Measurements from ENCODE around the gene ALKBH5.
A peak's percentile ranks its signal among the peaks of the same experiment; 100 is the strongest.
"Not testable (repeated sequence)": the region's sequence is repeated elsewhere in the genome, so short reads cannot be mapped to it uniquely, and the experiment has no call there.

The ALKBH5 gene

GRCh38 chr17:18186627-18186982 lies 3.0 kb downstream of the ALKBH5 start:
- no peak for DNase-seq

DNA sequence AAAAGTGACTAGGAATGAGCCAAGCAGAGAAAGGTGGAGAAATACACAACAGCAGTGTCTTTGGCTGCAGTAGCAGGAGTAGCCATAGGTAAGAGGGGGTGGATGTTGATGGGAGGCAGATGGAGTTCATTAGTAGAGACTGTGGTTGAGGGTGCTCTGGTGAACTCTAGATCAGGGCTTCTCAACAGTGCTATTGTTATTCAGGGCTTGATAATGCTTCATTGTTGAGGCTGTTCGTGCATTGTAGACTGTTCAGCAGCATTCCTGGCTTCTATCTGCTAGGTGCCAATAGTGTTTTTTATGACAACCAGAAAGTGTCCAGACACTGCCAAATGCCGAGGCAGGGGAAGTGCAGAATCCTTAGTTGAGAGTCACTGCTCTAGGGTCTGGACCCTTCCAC lies 3.6 kb downstream of the ALKBH5 start:
- DNase-seq = no peak

DNA sequence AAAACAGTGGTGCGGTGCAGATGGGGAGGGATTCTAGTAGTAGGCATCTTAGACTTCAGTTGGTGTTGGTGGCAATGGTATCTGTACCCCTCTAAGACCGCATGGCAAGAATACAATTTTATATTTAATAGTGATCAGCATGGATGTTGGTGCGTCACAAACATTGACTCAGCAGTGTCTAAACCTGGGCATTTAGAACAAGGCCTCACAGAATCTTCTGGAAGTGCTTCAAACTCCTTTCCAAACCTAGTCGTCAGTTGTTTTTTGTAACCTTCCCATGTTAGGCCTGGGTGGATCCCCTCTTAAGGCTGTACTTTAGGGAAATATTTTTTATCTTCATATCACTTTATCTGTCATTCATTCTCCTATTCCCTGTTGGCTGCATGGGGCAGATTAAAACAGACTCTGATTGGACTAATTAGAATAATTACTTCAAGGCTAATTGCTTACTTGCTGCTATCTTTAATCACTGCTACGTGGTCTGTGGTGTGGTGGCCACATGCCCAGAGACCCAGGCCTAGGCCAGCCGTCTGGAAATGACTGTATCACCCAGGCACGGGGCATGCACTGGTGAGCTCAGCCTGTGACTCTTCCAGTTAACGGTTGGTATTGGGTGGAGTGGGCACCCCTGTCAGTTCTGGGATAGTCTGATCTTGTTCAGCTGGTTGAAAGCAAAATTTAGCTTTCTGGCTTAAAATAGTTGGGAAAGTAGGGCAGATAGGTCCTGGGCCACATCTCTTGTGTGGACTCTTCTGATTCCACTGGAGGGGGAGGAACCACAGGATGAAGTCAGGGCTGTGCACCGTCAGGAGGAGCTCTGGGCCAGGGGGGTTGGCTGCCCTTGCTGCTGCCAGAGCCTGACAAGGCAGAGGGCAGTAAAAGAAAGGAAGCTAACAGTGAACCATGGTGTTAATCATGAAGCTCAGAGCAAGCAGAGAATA lies 4.5 kb downstream of the ALKBH5 start:
- DNase-seq = peak; percentile 66

DNA sequence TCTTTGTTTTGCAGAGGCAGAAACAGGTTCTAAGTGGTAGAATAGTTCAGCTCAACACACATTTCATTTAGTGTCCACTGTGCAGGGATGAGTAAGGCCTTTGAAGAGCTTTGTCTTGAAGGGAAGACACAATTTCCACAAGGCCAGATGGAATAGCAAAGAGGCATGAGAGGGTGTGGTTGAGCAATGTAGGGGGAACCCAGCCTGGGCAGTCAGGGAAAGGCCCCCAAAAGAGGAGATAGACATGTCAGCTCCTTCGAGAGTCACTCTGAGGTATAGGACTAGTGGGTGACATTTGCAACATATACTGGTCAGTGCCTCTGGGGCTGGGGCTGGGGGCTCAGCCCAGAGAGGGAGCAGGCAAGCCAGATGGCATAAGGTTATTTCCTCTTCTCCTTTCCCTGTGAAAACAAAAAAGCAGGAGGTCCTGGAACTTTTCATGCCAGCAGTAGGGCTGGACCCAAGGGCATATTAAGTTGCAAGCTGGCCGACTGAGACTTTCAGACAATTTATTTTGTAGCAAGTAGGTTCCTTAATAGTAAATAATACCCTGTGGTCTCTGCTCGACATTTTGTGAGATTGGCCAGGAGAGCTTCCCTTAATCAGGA lies 7.1 kb downstream of the ALKBH5 start:
- DNase-seq = no peak

DNA sequence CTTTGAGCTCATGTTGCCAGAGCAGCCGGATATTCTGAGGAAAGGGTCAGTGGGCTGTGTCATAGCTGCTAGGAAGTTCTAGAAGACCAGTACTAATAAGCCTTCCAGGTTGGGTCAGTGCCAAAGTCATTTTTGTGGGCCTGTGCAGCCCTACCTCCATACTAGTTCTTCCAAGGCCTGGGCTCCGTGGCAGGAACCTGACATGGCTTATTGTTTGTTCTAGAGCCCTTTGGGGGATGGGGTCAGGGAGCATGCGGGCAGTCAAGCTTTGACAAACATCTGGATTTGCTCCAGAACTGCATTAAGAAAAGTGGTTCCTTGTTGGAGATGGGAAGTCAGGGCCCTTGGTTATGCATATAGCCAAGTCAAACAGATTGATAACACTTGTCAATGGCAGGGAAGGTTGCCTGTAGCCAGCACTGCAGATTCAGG lies 7.6 kb downstream of the ALKBH5 start:
- no peak for DNase-seq

- no peak for DNase-seq
These were observed 8.3 kb downstream of the ALKBH5 start for GRCh38 chr17:18191967-18192366.

- no peak for DNase-seq
These were observed 10.8 kb downstream of the ALKBH5 start for GRCh38 chr17:18194394-18194793.

GRCh38 chr17:18194804-18195203 lies 11.2 kb downstream of the ALKBH5 start:
- no peak for DNase-seq

DNA sequence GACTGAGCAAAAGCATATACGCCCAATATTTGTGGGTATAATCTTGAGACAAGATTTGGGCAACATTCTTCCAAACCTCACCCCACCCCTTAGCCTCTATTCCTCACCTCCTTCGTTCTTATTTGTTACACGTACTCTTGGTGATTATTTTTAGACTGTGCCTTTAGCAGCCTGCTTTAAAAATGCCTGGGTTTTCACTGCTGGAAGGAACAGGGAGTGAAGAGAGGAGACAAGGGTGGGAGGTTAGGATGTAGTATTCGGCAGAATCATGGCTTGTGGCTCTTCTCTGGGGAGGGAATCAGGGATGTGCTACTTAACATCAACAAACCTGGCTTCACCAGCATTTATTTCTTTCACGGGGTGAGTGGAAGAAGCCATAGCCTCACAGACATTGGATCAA lies 11.6 kb downstream of the ALKBH5 start:
- no peak for DNase-seq

- DNase-seq = no peak
These were observed 14.0 kb downstream of the ALKBH5 start for GRCh38 chr17:18197535-18198194.

DNA sequence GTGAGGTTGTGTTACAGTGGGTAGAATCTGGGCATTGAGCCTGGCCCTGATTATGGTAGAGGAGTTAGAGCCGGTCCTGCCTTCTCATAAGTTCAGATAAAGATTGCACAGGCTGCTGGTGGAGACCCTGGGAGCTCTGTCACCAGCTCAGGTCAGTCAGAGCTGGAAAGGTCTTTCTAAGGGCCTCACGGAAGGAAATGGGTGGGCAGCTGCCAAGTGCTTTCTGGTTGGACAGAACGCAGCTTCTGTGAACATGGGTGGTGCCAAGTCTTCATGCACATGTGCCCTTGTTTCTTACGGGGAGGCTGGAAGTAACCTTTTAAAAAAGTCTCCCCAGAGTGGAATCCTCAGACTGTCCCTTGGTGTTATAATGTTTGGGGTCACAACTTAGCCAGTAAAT lies 14.9 kb downstream of the ALKBH5 start:
- no peak for DNase-seq

GRCh38 chr17:18201108-18201507 lies 17.5 kb downstream of the ALKBH5 start:
- no peak for DNase-seq

GRCh38 chr17:18203308-18203707 lies 19.7 kb downstream of the ALKBH5 start:
- DNase-seq = no peak

- DNase-seq = no peak
These were observed 22.2 kb downstream of the ALKBH5 start for GRCh38 chr17:18205861-18206260.

DNA sequence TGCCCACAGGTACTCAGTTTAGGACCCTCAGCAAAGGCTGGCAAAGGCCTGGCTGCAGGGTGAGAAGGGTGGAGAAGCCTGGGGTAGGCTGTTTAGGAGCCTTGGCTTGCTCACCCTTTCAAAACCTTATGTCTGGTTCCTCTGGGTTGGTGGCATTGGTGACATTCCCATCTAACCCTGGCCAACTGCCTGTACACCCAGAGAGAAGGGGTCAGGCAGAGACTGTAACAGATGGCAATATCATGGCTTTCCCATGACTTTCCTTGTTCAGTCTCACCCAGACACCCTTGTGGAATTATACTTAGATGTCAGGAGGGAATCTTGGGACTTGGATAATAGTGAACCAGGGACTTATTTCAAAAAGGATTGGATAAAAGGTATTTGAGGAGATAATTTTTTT lies 23.3 kb downstream of the ALKBH5 start:
- no peak for DNase-seq

DNA sequence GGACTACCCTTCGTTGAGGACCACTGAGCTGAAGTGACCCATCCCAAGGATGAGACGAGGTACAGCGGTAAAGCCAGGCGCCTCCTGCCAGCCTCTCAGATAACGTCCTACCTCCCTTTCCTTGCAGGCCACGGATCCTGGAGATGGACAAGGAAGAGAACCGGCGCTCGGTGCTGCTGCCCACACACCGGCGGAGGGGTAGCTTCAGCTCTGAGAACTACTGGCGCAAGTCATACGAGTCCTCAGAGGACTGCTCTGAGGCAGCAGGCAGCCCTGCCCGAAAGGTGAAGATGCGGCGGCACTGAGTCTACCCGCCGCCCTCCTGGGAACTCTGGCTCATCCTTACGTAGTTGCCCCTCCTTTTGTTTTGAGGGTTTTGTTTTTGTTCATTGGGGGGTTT lies 24.5 kb downstream of the ALKBH5 start:
- DNase-seq = no peak

- no peak for DNase-seq
These were observed 30.1 kb downstream of the ALKBH5 start for GRCh38 chr17:18213666-18214270.

DNA sequence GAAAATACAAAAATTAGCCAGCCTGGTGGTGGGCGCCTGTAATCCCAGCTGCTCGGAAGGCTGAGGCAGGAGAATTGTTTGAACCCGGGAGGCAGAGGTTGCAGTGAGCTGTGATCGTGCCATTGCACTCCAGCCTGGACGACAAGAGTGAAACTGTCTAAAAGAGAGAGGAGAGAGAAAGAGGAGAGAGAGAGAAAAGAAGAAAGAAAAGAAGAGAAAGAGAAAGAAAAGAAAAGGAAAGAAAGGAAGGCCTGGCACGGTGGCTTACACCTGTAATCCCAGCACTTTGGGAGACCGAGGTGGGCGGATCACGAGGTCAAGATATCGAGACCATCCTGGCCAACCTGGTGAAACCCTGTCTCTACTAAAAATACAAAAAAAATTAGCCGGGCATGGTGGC lies 33.3 kb downstream of the ALKBH5 start:
- DNase-seq = not testable (repeated sequence)

- peak; percentile 78 for DNase-seq
These were observed 33.9 kb downstream of the ALKBH5 start for GRCh38 chr17:18217412-18218015.

- no peak for DNase-seq
These were observed 35.3 kb downstream of the ALKBH5 start for GRCh38 chr17:18218756-18219415.

- DNase-seq = no peak
These were observed 40.4 kb downstream of the ALKBH5 start for GRCh38 chr17:18224053-18224386.

DNA sequence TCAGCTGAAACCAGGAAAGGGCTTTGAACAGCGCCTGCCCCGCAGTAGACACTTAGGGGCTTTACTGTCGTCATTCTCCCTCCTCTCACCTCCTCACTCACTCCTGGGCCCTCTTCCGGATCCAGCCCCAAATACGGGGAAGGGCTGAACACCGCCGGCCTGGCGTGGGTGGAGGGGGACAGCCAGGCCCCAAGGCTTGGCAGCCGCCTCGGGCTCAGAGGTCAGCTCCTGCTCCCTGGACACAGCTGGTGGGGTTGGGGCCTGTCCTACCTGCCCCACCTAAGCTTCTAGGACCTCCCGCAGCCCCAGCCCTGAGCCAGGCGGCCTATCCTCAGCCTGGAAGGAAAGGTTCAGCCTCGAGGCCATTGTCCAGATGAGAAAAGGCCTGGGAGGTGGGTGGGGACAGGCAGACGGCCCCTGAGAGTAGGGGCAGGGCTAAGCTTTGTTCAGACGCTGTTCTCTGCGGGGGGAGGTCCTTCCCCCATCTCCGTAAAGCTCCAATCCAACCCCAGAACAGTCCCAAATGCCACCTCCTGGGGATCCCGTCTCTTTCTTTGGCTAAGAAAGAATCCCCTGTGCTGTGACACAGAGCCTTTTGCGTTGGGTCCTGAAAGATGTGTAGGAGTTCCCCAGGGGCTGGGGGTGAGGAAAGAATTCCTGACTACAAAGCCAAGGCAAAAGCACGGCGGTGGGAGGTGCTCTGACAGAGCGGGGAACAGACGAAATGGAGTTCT lies 40.9 kb downstream of the ALKBH5 start:
- DNase-seq = no peak

Measured in activated CD4-positive, alpha-beta T cell treated with anti-CD3 and anti-CD28 coated beads, Interleukin-2, amount 50 U/mL, for 16 hours (primary cell).